ENCODE results near the gene NEO1.

The NEO1 gene

DNA sequence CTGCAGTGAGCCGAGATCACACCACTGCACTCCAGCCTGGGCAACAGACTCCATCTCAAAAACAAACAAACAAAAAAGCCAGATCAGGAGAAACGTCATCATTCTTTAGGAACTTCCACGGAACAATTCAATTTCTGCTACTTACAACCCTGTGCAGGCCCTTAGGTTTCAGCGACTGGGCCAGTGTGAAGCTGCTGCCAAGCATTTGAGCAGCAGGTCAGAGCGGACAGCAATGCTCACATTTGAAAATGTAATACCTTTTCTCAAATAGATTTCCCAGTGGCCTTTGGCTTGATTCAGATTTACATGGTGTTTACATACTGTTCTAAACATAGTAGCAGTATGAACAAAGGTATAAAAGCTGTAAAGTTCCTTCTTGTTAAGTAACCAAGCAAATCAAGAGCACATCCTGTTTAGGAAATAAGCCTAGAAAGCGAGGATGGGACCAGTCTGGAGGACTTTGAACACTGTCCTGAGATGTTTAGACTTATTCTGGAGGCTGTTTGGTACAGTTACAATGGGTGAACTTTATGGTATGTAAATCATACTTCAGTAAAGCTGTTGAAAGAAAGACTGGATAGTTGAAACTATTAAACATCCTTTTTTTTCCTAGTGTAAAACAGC is 175.3 kb downstream of the NEO1 start:
- DNase-seq, result no peak

GRCh38 chr15:73228128-73228646 is 175.9 kb downstream of the NEO1 start:
- no peak for DNase-seq

DNA sequence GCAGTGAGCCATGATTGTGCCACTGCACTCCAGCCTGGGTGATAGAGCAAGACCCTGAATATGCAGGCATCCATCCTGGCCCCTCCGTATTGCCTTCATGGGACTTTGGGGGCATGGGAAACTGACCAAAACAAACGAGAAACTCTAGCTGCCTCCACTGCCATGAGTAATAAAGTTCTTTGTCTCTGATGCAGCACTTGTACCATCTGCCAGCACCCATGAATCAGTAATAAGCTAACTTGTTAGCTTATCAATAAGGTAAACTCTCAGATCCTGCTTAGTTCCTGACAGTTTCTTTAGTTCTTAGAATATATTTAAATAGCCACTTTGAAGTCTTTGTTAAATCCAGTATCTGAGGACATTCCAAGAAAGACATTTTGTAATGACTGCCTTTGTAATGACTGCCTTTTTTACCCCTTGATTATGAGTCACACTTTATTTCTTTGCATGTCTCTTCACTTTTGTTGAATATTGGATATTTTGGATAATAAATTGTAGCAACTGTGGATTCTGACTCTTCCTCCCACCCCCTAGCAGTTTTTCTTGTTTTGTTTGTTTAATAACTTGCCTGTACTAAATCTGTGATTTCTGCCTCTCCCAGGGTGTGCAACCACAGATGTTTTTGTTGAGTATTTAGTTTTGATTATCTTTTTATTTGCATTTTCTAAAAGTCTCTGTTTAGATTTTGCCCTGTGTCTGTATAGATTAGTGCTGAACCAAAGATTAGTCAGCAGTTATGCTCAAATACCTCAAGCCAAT is 179.6 kb downstream of the NEO1 start:
- DNase-seq, result no peak

GRCh38 chr15:73232776-73233175 is 180.5 kb downstream of the NEO1 start:
- no peak for DNase-seq

DNA sequence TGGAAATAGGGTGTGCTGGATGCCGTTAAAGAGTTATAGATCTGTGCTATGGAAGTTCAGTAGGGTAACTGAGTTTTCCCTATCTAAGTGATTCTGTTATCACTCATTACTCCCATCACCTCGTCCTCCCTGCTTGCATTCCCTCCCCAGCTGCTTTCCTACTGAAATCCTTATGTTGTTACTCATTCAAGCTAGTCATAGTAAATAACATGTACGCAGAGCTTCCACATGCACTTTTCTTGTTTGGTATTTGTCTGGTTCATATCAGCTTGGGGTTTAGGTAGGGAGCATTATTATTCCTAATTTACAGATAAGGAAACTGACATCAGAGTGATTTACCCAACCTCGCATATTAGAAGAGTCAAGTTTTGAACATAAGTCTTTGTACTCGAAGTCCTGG is 181.4 kb downstream of the NEO1 start:
- DNase-seq, result no peak

DNA sequence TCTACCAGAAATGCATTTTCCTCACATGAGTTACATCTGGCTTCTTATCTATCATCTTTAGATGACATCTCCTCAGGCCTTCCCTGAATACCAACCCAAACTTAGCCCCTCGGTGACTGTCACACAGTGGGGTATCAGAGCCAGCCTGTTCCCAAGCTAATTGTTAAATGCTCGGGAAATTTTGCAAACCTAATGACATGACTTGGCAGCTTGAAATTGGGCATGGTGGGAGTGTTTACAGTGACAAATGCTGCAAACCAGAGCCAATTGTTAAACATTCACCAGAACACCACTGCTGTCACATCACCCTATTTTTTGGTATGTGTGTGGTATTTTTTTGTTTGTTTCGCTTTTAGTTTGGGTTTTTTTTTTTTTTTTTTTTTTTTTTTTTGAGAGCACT is 185.6 kb downstream of the NEO1 start:
- no peak for DNase-seq

GRCh38 chr15:73239564-73240215 is 187.4 kb downstream of the NEO1 start:
- no peak for DNase-seq

DNA sequence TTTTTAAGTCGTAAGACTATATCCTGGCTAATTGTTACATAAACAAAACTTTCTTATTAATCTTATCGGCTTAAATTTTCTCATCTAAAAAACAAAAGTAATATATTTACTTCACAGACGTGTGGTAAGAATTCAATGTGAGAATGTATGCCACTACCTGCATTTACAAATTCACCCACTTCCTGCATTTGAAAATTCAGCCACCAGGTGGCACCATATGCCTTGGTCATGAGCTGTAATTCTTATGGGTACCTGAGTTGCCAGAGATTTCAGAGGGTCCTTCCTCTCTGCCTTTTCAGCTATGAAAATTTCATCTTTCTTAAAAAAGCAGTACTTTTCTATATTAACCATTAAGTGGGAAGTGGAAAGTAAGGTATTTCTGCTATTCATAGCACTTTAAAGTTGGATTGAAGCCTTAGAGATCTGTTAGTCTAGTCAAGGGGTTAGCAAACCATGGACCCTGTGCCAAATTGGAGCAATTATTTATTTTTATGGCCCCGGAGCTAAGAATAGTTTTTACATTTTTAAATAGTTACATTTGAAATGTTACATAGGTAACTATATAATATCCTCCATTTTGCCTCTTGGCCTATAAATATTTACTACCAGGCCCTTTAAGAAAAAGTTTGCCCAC is 188.7 kb downstream of the NEO1 start:
- peak; percentile 16 for DNase-seq

DNA sequence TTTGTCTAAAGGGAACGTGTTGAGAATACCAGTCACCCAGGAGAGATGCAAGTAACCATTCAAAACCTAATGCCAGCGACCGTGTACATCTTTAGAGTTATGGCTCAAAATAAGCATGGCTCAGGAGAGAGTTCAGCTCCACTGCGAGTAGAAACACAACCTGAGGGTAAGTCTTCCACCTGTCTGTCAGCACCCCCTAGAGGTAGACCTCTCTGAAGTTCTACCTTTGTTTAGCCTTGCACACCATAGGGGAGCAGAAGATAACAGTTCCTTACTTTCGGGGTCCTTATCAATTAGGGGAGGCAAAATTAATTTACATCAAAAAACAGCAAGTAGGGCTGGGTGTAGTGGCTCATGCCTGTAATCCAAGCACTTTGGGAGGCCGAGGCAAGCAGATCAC is 192.1 kb downstream of the NEO1 start:
- DNase-seq, result no peak

GRCh38 chr15:73246439-73246838 is 194.2 kb downstream of the NEO1 start:
- DNase-seq, result no peak

DNA sequence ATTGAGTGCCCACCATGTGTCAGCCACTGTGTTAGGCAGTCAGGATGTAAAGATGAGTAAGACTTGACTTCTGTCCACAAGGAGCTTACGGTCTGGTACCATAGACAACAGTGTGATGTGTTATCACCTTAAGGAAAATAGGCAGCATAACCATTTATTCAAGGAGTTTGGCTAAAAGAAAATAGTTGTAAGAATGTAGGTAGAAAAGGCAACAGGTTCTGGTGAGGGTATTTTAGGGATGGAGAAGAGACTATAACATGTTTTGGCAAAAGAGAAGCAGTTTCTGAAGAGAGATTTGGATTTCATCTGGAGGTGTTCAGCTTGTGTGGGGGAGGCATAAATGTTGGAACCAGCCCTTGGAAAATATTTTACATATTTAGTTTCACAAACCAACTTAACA is 194.6 kb downstream of the NEO1 start:
- no peak for DNase-seq

DNA sequence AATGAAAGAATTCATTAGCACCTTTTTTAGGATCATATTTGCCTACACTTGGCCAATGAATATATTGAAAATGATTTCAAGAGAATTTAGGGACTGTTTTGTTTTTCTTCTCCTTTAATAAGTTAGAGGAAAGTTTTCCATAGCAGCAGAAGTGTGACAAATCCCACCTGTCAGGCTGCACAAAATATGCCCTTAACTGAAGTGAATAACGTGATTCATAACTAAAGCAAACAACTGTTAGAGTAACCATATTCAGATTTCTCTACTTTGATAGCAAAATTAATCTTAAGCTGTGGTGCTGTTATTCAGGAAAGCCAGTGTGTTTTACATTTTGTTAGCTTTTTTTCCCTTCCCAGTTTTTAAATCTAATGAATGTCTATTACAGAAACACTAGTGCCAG is 195.1 kb downstream of the NEO1 start:
- no peak for DNase-seq

DNA sequence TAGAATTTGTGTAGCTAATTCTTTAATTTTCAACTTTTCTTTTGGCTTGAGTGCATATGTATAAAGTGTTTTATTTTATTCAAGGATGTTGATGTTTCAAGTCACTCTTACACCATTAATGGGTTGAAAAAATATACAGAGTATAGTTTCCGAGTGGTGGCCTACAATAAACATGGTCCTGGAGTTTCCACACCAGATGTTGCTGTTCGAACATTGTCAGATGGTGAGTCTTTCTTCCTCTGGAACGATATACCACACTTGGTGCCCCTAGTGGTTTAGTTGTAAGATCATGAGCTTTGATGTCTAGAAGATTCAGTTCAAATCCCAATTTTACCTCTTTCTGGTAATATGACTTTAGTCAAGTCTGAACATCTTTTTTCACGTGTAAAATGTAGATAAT is 197.2 kb downstream of the NEO1 start:
- no peak for DNase-seq

GRCh38 chr15:73254598-73254997 is 202.3 kb downstream of the NEO1 start:
- DNase-seq, result no peak

DNA sequence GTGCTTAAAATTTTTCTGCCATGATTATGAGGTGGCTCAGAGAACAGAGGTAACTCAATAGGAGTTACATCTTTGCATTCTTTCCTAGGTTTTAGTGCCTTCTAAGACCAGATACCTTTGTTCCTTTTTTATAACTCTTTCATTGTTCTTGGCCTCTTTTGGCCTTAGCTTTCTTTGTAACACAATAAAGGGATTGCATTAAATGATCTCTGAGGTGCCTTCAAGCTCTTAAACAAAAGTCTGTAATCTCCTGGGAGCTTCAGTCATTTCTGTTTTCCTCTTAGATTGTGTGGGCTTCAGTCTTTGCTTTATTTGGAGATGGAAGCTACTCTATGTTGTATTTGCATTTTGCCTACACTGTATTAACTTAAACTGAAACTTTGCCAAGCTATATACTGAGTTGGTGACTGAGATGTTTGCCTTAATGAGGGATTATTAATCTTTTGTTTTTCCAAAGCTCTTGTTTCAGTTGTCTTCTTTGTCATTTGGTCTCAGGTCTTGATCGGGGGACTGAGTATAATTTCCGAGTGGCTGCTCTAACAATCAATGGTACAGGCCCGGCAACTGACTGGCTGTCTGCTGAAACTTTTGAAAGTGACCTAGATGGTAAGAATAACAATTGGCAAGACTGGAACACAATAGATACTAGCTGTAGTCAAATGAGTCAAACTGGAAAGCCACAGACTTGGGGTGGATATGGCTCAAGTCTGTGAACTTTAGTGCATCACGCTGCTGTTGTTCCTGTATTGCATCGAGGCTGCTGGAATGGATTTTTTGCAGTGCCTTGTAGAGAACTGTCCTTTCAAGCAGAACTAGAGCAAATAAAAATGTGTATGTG is 206.2 kb downstream of the NEO1 start:
- DNase-seq, result no peak

DNA sequence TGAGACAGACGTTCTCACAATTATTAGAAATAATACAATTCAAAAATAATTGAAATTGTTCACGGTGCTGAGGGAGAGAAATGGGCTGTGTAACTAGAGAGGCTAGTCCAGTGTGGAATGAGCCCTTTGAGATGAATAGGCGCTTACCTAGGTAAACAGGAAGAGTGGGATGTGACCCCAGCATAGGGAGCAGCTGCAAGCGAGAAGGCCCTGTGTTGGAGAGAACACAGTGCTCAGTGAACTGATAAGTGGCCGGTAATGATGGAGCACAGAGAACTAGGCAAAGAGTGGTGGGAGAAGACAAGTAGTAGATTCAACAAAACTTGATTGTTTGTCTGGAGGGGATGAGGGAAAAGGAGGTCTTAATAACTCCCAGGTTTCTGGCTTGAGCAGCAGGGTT is 212.6 kb downstream of the NEO1 start:
- peak; percentile 72 for DNase-seq

- no peak for DNase-seq
Observed at GRCh38 chr15:73265536-73266153, 213.4 kb downstream of the NEO1 start.

GRCh38 chr15:73268457-73268856 is 216.2 kb downstream of the NEO1 start:
- DNase-seq, result no peak

DNA sequence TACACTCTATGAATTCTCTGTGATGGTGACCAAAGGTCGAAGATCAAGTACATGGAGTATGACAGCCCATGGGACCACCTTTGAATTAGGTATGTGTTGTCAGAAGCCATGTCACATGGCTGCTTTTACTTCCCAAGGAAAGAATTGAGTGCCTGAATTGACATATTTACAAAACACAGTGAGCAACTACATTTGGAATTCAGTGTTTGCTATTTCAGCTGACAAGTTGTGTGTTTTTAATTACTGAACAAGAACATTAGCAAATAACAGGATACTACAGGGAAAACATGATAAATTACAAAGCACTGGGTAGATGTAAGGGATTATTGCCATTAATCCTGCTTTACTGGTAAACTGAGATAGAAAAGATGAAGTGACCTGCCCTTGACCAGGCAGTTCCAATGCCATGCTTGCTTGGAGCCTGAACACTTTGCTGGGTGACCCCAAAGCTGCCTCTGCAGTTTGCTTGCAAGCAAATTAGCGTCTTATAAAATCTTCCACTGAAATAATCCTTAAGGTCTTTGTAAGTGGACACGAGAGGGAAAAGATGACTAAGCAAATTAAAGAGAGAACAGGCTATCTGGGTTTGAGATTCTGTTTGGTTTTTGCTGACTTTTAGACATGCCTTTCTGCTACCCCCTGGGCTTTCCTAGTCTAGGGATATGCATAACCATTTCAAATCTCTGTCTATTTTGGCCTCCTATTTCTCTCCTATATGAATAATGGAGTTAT is 218.3 kb downstream of the NEO1 start:
- DNase-seq, result no peak

GRCh38 chr15:73273181-73274002 is 221.1 kb downstream of the NEO1 start:
- peak; percentile 31 for DNase-seq

- DNase-seq, result no peak
Observed at GRCh38 chr15:73275862-73276261, 223.6 kb downstream of the NEO1 start.

Data from NCI-H1092 treated with DMSO at 0.1 percent for 48 hours (cell line).